ENCODE results near the gene LRRC59. TPM values are rescaled to one million over a fixed set of nuclear protein-coding genes. Genes with fewer than 3 reads are reported as not detected.

Gene LRRC59
- total and polyA plus RNA-seq, 2 of the 13 experiments (the other 11 are each of a cell fraction or from before 2014, with no cell fraction given): 87.3 to 222 TPM

DNA sequence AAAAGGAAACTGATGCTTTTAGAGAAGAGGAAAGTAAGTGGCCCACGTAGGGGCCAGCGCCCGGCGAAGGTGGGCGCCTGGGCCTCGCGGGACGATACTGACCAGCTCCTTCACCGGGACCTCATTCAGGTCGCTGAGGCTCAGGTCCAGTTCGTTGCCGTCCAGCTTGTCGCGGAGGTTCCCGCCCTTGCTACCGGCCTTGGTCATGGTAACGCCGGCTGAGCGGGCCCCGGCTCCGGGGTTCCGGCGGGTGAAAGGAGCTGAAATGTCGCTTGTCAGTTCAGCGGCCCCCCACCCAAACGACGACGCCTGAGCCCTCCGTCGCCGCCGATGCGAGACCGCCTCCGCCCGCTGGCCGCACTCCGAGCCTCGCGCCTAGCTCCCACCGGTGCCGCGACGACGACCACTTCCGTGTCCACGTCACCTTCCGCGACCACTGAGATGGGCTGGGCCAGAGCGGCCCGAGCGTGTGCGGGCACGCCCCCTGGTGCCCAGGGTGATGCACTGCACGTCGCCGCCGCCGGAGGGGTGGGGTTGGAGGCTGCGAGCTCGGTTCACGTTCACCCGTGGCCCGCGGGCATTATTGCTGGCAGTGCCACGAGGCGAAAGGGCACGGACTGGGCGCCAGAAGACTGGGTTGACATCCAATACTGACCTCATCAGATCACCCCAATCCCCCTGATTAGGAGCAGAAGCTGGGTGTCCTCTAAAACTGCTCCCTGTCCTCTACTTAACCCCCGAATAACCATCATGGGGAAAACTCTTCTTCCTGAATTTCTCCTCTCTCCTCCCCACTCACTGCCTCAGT is at the start of gene LRRC59 (continued):
- TF ChIP-seq, protein P1, sequence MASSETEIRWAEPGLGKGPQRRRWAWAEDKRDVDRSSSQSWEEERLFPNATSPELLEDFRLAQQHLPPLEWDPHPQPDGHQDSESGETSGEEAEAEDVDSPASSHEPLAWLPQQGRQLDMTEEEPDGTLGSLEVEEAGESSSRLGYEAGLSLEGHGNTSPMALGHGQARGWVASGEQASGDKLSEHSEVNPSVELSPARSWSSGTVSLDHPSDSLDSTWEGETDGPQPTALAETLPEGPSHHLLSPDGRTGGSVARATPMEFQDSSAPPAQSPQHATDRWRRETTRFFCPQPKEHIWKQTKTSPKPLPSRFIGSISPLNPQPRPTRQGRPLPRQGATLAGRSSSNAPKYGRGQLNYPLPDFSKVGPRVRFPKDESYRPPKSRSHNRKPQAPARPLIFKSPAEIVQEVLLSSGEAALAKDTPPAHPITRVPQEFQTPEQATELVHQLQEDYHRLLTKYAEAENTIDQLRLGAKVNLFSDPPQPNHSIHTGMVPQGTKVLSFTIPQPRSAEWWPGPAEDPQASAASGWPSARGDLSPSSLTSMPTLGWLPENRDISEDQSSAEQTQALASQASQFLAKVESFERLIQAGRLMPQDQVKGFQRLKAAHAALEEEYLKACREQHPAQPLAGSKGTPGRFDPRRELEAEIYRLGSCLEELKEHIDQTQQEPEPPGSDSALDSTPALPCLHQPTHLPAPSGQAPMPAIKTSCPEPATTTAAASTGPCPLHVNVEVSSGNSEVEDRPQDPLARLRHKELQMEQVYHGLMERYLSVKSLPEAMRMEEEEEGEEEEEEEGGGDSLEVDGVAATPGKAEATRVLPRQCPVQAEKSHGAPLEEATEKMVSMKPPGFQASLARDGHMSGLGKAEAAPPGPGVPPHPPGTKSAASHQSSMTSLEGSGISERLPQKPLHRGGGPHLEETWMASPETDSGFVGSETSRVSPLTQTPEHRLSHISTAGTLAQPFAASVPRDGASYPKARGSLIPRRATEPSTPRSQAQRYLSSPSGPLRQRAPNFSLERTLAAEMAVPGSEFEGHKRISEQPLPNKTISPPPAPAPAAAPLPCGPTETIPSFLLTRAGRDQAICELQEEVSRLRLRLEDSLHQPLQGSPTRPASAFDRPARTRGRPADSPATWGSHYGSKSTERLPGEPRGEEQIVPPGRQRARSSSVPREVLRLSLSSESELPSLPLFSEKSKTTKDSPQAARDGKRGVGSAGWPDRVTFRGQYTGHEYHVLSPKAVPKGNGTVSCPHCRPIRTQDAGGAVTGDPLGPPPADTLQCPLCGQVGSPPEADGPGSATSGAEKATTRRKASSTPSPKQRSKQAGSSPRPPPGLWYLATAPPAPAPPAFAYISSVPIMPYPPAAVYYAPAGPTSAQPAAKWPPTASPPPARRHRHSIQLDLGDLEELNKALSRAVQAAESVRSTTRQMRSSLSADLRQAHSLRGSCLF (CRISPR knock-in tag; IDR thresholded peaks at IDR 0.05; ENCODE audit: borderline replicate concordance): peak; percentile 63; the same call in 1 of the 2 replicates
- peak; percentile 90 for TF ChIP-seq BCL6 (CRISPR knock-in tag; IDR thresholded peaks at IDR 0.05)
- peak; percentile 94 for TF ChIP-seq ZNF558 (CRISPR knock-in tag; IDR thresholded peaks at IDR 0.05; ENCODE audit: borderline replicate concordance)
- peak; percentile 87; the same call in 1 of the 2 replicates for TF ChIP-seq ZBTB42 (CRISPR knock-in tag; IDR thresholded peaks at IDR 0.05)
- 0 out of 2 replicates have a peak, but pooled peaks have one; percentile 45 for TF ChIP-seq ZNF878 (CRISPR knock-in tag; IDR thresholded peaks at IDR 0.05)
- TF ChIP-seq, protein P2, sequence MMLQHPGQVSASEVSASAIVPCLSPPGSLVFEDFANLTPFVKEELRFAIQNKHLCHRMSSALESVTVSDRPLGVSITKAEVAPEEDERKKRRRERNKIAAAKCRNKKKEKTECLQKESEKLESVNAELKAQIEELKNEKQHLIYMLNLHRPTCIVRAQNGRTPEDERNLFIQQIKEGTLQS (CRISPR knock-in tag; IDR thresholded peaks at IDR 0.05): peak; percentile 96
- TF ChIP-seq ZNF607 (CRISPR knock-in tag; IDR thresholded peaks at IDR 0.05; ENCODE audit: borderline replicate concordance): peak; percentile 98
- peak; percentile 74; the same call in 1 of the 2 replicates for TF ChIP-seq ZNF737 (CRISPR knock-in tag; IDR thresholded peaks at IDR 0.05; ENCODE audit: borderline replicate concordance)
- TF ChIP-seq TEAD2 (CRISPR knock-in tag; IDR thresholded peaks at IDR 0.05): no peak
- TF ChIP-seq TCF12 (IDR thresholded peaks at IDR 0.05): no peak
- TF ChIP-seq TCF12 (CRISPR knock-in tag; IDR thresholded peaks at IDR 0.05): peak; percentile 86
- TF ChIP-seq ZNF10 (CRISPR knock-in tag; IDR thresholded peaks at IDR 0.05; ENCODE audit: borderline replicate concordance, low read depth): peak; percentile 79; the same call in 1 of the 2 replicates
- peak; percentile 94 for TF ChIP-seq SAFB2 (CRISPR knock-in tag; IDR thresholded peaks at IDR 0.05; ENCODE audit: borderline replicate concordance, low read depth)
- TF ChIP-seq ZNF282 (IDR thresholded peaks at IDR 0.05; ENCODE audit: partially characterized antibody): no peak
- peak; percentile 73; the same call in 1 of the 2 replicates for TF ChIP-seq SMAD9 (CRISPR knock-in tag; IDR thresholded peaks at IDR 0.05)
- TF ChIP-seq RAD51 (IDR thresholded peaks at IDR 0.05; ENCODE audit: borderline replicate concordance): no peak
- TF ChIP-seq NCOR1 (IDR thresholded peaks at IDR 0.05; ENCODE audit: borderline replicate concordance, low read length): no peak
- peak; percentile 86; the same call in 1 of the 2 replicates for TF ChIP-seq ZNF720 (CRISPR knock-in tag; IDR thresholded peaks at IDR 0.05)
- no peak for TF ChIP-seq MAFK (conservative IDR thresholded peaks at IDR 0.05 in 1 of 2, IDR thresholded peaks at IDR 0.05 in 1 of 2; ENCODE audit: low read length in 2 of 2)
- peak; percentile 95 for TF ChIP-seq ZNF790 (CRISPR knock-in tag; IDR thresholded peaks at IDR 0.05; ENCODE audit: borderline replicate concordance)
- peak; percentile 13 to 99; a peak in 2 of 4 replicates for TF ChIP-seq KLF16 (CRISPR knock-in tag; IDR thresholded peaks at IDR 0.05)
- TF ChIP-seq XRCC5 (optimal IDR thresholded peaks at IDR 0.05; ENCODE audit: low read length): peak; percentile 100
- TF ChIP-seq SMAD1 (CRISPR knock-in tag; IDR thresholded peaks at IDR 0.05; ENCODE audit: borderline replicate concordance, low read depth): peak; percentile 93

Measured in HepG2 (cell line).